ENCODE measurements around the gene MVP.
"Not testable (repeated sequence)": the region's sequence is repeated elsewhere in the genome, so short reads cannot be mapped to it uniquely, and the experiment has no call there.

The MVP gene

DNA sequence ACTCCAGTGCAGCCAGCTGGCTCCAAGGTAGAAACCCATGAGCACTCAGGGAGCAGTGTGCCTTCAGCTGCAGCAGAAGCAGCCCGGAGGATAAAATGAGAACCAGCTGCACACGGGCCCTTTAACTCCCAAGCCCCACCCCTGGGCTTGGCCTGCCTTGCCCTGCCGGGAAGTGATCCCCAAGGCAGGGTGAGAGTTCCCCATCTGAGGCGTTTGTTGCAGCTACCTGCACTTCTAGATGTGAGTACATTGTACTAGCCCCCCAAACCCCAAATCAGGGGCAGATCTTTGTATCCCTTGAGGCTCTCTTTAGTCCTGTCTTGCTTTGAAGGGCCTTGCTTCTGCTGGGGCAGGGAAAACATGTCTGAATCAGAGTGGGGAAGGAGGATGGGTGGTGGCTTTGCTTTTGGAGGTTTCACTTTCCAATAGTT lies at the start of gene MVP:
TSS of gene MVP (plus strand) at position 192 of the 431 bp plus-strand sequence. CDS start 10,088 bp downstream, outside the sequence.
- DNase-seq, result peak; percentile 44

DNA sequence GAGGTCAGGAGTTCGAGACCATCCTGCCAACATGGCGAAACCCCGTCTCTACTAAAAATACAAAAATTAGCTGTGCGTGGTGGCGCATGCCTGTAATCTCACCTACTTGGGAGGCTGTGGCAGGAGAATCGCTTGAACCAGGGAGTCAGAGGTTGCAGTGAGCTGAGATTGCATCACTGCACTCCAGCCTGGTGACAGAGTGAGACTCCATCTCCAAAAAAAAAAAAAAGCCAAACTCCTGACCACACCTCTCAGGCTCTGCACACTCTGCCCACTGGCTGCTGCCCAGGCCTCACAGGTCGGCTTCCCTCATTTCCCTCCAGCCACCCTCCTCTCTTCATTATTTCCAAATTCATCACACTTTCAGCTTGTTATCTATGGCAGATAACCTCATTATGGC lies 47.9 kb upstream of the MVP start:
- not testable (repeated sequence) for DNase-seq

DNA sequence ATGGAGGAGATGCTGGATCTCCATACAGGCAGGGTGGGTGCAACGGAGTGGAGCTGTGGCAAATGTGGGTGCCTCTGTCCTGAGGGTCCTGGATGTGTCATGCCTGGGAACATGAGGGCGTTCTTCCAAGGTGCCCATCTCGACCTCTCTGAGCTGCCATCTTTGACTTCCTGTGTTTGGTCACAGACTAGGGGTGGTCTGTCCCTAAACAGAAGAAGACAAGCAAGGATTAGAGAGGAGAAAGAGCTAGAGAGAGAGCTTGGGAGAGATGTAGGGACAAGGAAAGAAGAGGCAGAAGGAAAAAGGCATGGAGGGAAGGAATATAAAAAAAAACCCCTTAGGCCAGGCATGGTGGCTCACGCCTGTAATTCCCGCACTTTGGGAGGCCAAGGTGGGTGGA lies 45.5 kb upstream of the MVP start:
- DNase-seq, result no peak

DNA sequence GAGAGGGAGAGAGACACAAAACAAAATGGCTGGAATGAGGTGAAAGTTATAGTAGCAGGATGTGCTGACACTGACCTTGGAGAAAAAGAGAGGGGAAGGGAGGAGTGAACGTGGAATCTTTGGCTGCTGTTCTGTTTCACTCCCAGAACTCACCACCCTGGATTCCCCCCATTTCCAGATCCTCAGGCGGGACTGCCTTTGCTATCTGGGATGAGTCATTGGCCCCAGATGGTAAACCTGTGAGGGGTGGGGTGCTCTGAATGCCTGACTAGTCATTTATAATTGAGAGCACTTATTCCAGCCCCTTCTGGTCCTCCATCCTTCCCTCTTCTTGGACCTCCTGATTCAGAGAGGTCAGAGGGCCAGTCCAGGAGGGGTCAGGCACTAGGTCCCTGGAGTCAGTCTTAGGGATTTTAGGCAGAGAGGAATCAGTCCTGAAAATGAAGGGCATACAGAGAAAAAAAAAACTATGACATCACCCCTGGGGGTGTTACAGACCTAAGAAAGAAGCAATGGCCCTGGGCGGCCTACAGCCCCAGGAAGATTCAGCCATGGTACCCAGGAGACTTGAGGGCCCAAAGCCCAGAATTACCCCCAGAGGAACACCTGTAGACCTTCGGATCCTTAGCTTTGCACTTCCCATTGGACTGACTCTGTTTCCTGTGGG lies 44.4 kb upstream of the MVP start:
- no peak for DNase-seq

DNA sequence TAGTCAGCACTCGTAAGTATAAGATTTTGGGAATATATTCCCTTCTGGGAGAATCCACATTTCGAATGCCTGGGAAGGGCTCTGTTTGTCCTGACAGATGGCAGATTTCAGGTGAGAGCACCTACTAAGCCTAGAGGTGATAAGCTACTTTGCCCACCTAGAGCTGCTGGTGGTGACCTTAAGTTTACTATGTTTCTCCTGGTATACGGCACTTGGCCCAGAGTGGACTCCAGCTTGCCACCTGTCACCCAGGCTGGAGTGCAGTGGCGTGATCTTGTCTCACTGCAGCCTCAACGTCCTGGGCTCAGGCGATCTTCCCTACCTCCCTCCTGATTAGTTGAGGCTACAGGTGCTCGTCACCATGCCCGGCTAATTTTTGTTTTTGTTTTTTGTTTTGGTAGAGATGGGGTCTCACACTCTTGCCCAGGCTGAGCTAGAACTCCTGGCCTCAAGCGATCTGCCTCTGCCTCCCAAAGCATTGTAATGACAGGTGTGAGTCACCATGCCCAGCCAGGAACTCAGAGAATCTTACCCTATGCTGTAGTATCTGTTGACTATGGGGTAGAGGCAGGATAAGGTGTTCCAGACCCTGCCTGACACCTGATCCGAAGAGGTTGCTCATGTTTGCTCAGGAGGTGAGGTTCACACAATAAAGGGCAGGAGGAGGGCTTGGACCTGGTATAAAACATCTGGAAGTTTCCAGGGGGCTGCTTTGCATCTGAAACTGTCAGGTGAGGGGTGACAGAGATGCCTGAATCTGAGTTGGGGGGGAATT lies 42.5 kb upstream of the MVP start, which contains the start of gene ZG16:
TSS of gene ZG16 (plus strand) at position 681 of the 775 bp plus-strand sequence. CDS start 1,011 bp downstream, outside the sequence.
- no peak for DNase-seq

DNA sequence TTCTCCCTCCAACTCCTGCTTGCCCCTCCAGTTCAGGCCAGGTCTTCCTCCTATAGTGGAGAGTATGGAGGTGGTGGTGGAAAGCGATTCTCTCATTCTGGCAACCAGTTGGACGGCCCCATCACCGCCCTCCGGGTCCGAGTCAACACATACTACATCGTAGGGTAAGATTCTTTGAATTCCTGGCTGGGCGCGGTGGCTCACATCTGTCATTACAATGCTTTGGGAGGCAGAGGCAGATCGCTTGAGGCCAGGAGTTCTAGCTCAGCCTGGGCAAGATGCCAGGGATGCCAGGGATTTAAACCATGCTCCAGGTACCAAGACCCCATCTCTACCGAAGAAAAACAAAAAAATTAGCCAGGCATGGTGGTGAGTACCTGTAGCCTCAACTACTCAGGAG lies 40.8 kb upstream of the MVP start:
- DNase-seq, result no peak

DNA sequence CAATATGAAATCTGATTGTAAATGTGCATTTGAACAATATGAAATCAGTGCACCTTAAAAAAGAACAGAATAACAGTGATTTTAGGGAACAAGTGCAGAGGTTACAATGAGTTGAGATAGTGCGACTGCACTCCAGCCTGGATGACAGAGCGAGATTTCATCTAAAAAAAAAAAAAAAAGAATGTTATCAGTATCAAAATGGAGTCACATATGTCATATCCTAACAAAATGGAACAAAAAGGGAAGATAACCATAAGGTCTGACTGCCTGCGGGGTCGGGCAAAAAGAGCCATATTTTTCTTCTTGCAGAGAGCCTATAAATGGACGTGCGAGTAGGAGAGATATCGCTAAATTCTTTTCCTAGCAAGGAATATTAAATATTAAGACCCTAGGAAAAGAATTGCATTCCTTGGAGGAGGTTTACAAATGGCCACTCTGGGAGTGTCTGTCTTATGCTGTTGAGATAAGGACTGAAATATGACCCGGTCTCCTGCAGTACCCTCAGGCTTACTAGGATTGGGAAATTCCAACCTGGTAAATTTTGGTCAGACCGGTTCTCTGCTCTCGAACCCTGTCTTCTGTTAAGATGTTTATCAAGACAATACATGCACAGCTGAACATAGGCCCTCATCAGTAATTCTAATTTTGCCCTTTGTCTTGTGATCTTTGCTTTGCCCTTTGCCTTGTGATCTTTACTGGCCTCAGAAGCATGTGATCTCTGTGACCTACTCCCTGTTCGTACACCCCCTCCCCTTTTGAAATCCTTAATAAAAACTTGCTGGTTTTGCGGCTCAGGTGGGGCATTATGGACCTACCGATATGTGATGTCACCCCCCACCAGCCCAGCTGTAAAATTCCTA lies 36.9 kb upstream of the MVP start:
- DNase-seq, result not testable (repeated sequence)

DNA sequence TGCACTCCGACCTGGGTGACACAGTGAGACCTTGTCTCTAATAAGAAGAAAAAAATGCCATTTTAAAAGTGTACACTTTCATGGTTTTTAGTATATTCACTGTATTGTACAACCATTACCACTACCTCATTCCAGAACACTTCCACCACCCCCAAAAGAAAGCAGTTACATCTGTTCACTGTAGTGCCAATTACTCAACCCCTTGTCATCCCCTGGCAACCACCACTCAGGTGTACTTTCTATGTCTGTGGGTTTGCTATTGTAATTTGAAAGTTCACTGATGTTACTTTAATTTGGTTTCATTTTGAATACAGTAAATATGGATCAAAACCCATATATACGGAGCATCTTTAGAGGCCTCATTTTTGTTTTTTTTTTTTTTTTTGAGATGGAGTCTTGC lies 36.1 kb upstream of the MVP start:
- DNase-seq, result no peak

DNA sequence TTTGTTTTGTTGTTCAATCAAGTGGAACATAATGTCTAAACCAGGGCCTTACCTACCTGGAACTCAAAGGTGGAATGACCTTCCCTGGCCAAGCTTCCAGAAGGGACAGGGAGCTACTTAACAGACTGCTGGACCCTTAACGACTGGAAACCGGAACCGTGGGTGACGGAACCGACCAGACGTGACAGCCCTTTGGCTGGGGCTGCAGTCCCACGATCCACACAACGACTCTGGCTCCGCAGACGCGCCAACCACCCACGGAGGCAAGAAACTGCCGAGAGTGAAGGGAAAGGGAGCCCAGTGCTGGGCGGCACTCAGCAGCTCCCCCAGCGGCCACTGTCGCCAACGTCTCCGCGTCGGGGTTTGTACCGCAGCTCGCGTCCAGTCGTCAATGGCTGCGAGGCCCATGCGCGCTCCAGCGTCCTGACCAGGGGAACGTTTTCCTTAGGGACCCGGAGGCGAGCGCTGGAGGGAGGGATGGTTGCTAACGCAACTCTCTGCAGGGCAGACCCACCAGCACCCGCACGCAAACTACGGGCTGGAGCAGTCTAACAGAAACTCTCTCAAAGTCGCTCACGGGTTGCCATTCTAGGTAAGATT lies 35.3 kb upstream of the MVP start:
- DNase-seq, result no peak

DNA sequence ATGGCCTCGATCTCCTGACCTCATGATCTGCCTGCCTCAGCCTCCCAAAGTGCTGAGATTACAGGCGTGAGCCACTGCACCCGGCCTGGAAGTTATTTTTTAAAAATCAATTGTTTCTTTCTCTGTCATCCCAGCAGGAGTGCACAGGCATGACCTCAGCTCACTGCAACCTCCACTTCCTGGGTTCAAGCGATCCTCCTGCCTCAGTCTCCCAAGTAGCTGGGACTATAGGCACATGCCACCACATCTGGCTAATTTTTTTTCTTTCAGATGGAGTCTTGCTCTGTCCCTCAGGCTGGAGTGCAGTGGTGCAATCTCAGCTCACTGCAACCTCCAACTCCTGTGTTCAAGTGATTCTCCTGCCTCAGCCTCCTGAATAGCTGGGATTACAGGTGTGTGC lies 33.1 kb upstream of the MVP start:
- not testable (repeated sequence) for DNase-seq

DNA sequence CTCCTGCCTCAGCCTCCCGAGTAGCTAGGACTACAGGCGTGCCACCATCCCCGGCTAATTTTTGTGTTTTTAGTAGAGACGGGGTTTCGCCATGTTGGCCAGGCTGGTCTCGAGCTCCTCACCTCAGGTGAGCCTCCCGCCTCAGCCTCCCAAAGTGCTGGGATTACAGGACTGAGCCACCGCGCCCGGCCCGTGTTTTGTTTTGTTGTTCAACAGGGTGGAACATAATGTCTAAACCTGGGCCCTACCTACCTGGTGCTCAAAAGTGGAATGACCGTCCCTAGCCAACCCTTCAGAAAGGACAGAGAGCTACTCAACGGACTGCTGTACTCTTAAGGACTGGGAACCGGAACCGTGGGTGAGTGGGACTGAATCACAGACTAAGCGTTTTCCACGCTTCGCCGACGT lies 30.5 kb upstream of the MVP start:
- no peak for DNase-seq

DNA sequence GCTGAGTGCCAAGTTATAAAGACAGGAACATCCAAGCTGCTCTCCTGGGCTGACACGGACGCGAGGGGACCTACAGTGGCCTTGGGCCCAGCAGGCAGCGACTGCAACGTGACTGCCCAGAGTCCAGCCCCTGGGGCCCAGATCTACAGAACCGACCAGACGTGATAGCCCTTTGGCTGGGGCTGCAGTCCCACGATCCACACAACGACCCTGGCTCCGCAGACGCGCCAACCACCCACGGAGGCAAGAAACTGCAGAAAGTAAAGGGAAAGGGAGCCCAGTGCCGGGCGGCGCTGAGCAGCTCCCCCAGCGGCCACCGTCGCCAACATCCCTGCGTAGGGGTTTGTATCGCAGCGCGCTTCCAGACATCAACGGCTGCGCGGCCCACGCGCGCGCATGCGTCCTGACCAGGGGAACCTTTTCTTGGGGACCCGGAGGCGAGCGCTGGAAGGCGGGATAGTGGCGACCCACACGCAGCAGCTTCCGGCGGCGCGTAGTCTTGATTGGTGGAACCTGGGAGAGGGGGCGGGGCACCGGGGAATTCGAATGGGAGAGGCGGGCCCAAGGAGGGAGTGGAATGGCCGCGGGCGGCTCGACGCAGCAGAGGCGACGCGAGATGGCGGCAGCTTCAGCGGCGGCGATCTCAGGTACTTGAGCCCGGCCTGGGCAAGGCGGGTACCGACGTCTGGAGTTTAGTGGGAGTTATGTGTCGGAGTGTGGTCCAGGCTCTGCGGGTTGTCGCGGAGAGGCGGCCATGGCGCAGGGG lies 29.9 kb upstream of the MVP start, which contains the start of gene KIF22:
TSS of gene KIF22 (plus strand) at position 569 of the 766 bp plus-strand sequence. CDS start at position 578, 9 bp downstream.
- peak; percentile 96 for DNase-seq

DNA sequence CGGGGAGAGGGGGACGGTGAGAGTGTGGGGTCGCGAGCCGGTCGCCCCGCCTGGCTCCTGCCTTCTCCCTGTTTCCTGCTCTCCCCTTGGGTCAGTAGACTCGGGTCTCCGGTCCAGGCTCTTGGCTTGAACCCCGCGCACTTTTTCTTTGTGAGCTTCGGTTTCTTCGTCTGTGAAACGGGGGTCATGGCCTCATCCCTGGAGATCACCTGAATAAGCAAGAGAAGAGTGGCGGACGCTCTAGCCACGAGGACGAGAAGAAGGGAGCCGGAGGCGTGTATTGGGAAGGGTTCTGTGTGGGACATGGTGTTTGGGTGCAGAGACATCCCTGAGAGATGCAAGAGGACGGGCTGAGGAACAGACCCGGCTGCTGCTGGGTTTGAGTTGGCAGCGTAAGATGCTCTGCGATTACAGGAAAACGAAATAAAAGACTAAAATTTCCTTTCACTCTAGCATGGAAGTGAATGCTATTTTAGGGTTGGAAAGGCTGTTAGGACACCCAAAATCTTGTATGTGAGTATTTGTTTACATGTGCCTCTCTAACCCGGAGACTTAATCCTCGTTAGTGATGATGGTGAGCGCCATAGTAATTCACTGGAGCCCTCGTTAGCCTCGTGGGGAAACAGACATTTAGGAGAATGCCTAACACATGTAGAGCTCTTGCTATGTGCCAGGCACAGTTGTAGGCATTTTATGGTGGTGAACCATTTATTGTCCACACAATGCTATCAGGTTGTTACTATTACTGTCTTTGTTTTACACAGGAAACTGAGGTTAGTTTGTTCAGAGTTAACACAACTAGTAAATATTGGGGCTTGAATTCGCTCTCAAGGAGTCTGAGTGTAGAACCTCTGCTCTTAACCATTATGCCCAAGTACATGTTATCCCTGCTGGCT lies 29.1 kb upstream of the MVP start:
- DNase-seq, result no peak

DNA sequence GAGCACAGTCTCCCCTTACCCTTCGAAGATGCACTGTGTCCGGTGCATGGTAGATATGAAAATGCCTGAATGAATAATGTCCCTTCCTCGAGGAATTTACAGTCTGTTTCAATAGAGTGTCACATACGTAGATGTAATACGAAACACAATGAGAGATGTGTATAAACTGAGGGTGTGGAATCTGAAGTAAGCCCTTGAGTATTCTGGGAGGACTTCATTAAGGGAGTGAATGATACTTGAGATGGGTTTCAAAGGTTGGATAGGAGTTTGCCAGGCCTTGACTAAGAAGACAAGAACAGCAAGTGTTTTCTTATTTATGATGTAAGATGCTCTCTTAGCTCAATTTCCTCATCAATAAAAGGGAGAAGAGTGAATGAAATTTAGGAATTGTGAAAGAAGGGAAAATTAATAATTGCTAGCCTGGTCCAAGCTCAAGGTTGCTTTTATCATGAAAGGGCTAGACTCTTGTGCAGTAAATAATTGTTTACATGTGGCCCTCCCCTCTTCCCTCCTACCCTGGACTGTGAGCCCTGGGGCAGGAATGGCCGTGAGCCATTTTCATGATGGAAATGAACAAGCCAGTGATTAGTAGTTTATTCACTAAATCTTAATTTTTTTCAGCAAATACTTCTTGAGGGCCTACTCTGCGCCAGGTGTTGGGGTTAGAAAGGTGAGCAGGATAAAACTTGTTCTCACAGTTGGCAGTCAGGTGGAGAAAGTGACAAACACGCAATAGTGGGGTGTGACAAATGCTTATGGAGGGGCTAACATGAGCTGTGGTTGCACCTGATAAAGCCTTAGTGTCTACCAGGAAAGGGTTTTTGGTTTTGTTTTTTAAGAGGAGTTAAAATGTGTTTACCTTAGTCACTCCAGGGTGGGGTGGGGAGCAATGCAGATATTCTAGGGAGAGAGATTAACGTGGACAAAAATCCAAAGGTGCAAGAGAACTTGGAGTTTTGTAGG lies 28.1 kb upstream of the MVP start:
- no peak for DNase-seq

DNA sequence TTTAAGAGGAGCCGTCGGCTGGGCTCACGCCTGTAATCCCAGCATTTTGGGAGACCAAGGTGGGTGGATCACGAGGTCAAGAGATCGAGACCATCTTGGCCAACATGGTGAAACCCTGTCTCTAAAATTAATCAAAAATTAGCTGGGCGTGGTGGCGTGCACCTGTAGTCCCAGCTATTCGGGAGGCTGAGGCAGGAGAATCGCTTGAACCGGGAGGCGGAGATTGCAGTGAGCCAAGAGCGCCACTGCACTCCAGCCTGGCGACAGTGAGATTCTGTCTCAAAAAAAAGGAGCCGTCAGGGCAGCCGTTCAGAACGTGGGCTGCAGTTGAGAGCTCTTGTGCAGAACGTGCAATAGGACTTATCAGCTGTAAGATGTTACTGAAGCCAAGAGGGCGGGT lies 27.1 kb upstream of the MVP start:
- DNase-seq, result not testable (repeated sequence)

DNA sequence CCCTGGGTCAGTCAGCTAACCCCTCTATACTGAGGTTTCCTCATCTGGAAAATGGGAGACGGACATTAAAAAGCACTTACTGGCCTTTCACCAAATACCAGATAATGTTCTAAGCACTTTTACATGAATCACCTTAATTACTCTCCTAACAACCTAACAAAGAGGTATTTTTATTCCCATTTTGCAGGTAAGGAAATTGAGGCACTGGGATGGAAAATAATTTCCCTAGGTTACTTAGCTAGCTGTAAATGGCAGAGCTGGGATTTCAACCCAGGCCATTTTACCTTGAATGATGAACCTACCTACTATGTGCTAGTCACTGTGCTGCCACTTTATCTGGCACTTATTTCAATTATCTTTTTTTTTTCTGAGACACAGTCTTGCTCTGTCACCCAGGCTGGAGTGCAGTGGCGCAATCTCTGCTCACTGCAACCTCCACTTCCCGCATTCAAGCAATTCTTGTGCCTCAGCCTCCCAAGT lies 26.0 kb upstream of the MVP start:
- DNase-seq, result no peak

DNA sequence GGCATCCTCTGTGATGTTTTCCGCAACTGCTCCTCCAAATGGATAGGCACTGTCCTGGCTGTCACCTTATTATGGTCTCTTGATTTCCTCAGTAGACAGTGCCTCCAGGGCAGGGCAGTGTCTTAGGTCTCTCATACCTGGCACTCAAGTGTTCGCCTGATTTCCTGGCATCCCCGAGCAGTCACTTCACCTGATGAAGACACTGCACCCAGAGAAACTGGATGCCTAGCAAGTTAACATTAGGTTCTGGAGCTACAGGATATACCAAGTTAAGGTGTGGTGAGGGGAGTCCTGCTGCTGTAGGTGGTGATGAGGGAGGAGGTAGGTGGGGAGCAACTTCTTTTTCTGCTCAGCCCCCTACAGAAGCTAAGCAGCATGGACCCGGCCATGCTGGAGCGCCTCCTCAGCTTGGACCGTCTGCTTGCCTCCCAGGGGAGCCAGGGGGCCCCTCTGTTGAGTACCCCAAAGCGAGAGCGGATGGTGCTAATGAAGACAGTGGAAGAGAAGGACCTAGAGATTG lies 17.8 kb upstream of the MVP start:
- DNase-seq, result no peak

DNA sequence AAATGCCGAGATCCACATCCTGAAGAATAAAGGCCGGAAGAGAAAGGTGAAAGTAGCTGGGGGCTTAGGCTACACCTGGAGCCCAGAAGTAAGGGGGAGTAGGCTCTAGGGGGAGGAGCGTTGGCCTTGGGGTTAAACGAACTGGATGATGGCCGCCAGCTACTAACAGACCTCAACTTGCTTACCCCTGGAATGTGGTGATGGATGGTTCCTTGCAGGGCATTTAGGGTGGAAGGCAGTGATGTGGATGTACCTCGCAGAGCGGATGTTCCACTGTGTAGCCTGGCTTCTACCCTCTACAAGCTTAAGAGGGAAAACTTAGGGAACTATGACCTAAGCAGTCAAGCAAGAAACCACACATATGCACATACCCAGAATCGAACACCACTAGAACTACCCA lies 16.2 kb upstream of the MVP start:
- no peak for DNase-seq

Measured in DMS79 (cell line).